ENCODE data around the gene PHYHD1. TPM values are rescaled to one million over a fixed set of nuclear protein-coding genes. Genes with fewer than 3 reads are reported as not detected.

The PHYHD1 gene
- total and polyA plus RNA-seq, 8 donors = 20.7 to 71.3 (median 45.9) TPM

DNA sequence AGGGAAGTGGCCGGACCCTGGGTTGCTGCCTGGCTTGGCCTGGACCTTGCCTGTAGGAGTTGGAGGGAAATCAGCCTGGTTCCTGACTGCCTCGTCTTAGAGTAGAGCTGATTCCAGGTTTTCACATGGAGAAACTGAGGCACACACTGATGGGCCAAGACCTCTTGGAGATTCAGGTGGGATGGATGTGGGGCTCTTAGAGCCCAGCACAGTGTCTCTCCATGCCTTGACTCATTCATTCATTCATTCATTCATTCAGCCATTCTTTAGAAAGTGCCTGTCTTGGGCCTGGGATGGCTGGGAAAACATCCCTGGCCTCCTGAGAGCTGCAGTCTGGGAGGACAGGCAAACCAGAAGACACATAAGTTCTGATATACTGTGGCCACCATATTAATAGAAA is 36.6 kb upstream of the PHYHD1 start:
- FAIRE-seq (no peak), DNase-seq (no peak), ATAC-seq (no peak)
- Histone ChIP-seq H3K36me3 (peaks cover 0 to 10% (median 0%) of the 10 kb centered on the region in 3 donors), H3K4me1 (peaks cover 0 to 11% (median 6%) of the 10 kb centered on the region in 3 donors), H3K9me3 (no peaks in the 10 kb centered on the region), H3K27ac (no peak overlapping the region), H3K4me3 (no peak overlapping the region), H3K27me3 (no peaks in the 10 kb centered on the region)
- TF ChIP-seq, protein P1, sequence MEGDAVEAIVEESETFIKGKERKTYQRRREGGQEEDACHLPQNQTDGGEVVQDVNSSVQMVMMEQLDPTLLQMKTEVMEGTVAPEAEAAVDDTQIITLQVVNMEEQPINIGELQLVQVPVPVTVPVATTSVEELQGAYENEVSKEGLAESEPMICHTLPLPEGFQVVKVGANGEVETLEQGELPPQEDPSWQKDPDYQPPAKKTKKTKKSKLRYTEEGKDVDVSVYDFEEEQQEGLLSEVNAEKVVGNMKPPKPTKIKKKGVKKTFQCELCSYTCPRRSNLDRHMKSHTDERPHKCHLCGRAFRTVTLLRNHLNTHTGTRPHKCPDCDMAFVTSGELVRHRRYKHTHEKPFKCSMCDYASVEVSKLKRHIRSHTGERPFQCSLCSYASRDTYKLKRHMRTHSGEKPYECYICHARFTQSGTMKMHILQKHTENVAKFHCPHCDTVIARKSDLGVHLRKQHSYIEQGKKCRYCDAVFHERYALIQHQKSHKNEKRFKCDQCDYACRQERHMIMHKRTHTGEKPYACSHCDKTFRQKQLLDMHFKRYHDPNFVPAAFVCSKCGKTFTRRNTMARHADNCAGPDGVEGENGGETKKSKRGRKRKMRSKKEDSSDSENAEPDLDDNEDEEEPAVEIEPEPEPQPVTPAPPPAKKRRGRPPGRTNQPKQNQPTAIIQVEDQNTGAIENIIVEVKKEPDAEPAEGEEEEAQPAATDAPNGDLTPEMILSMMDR (IDR thresholded peaks at IDR 0.05) = no peak
- intact Hi-C loops (cut with DNase I) = no loop called here
- WGBS, 2 donors = 76 to 81% methylated on average over 2 of the region's 2 CpGs

GRCh38 chr9:128885376-128885775 is 35.4 kb upstream of the PHYHD1 start:
- Histone ChIP-seq H3K4me3 (no peak overlapping the region), H3K36me3 (peaks cover 0 to 10% (median 0%) of the 10 kb centered on the region in 3 donors), H3K27ac (no peak overlapping the region), H3K4me1 (peaks cover 0 to 11% (median 6%) of the 10 kb centered on the region in 3 donors), H3K27me3 (no peaks in the 10 kb centered on the region), H3K9me3 (no peaks in the 10 kb centered on the region)
- intact Hi-C loops (cut with DNase I) = no loop called here
- DNase-seq (no peak), FAIRE-seq (no peak), ATAC-seq (no peak)
- TF ChIP-seq, protein P1 (IDR thresholded peaks at IDR 0.05) = no peak
- WGBS, 2 donors = 89 to 93% methylated on average over 8 of the region's 8 CpGs

GRCh38 chr9:128885798-128886197 is 35.0 kb upstream of the PHYHD1 start:
- no peak for FAIRE-seq
- Histone ChIP-seq H3K27ac (no peak overlapping the region), H3K4me3 (no peak overlapping the region), H3K36me3 (peaks cover 0 to 10% (median 0%) of the 10 kb centered on the region in 3 donors), H3K27me3 (no peaks in the 10 kb centered on the region), H3K4me1 (peaks cover 0 to 11% (median 6%) of the 10 kb centered on the region in 3 donors), H3K9me3 (no peaks in the 10 kb centered on the region)
- no peak for DNase-seq
- no peak for ATAC-seq
- 85 to 87% methylated on average over 15 of the region's 15 CpGs for WGBS, 2 donors
- intact Hi-C loops (cut with DNase I) = no loop called here
- TF ChIP-seq, protein P1 (IDR thresholded peaks at IDR 0.05) = no peak

GRCh38 chr9:128886211-128886891 is 34.4 kb upstream of the PHYHD1 start:
- Histone ChIP-seq H3K27me3 (no peaks in the 10 kb centered on the region), H3K4me1 (peaks cover 0 to 11% (median 6%) of the 10 kb centered on the region in 3 donors), H3K4me3 (no peak overlapping the region), H3K27ac (no peak overlapping the region), H3K9me3 (no peaks in the 10 kb centered on the region), H3K36me3 (peaks cover 0 to 10% (median 0%) of the 10 kb centered on the region in 3 donors)
- DNase-seq (no peak), ATAC-seq (no peak), FAIRE-seq (no peak)
- intact Hi-C loops (cut with DNase I) = no loop called here
- WGBS, 2 donors = 68 to 76% methylated on average over 13 of the region's 13 CpGs
- TF ChIP-seq, protein P1 (IDR thresholded peaks at IDR 0.05) = no peak

- H3K27ac ChIP-seq = no peak overlapping the region
- no peaks in the 10 kb centered on the region for H3K27me3 ChIP-seq
- TF ChIP-seq, protein P1 (IDR thresholded peaks at IDR 0.05) = no peak
- WGBS, 2 donors = 95 to 96% methylated on average over 3 of the region's 3 CpGs
- ATAC-seq (no peak), FAIRE-seq (no peak), DNase-seq (no peak)
- intact Hi-C loops (cut with DNase I) = no loop called here
- H3K4me1 ChIP-seq = peaks cover 0 to 12% (median 6%) of the 10 kb centered on the region in 3 donors
- peaks cover 0 to 10% (median 0%) of the 10 kb centered on the region in 3 donors for H3K36me3 ChIP-seq
- no peak overlapping the region for H3K4me3 ChIP-seq
- H3K9me3 ChIP-seq = no peaks in the 10 kb centered on the region
Measured at GRCh38 chr9:128887049-128887448, 33.7 kb upstream of the PHYHD1 start.
